Calu3 (cell line): ENCODE measurements around the gene NPL. TPM values are rescaled to one million over a fixed set of nuclear protein-coding genes. Genes with fewer than 3 reads are reported as not detected.

ENCODE experiments used
- BruUV-seq: library from RNA; stranded (reverse); fragments of 400-500 nt; replicated peaks from 2 replicates; lab custom pipeline; 2021; lab: Mats Ljungman, UMichigan
- CTCF ChIA-PET: fragments of 300-600 bp; sonication (Branson Sonifier 250); formaldehyde crosslinking; loops from one replicate; lab custom pipeline; 2022; ENCODE audit warnings: antibody characterized with exemption; lab: Charles Lee
- DNase-seq: peaks from one replicate; pipeline ENCODE4 v3.0.0; 2022
- H3K27ac Mint-ChIP-seq: one replicate; pipeline ENCODE4 v1.8.0; 2022; ENCODE audit warnings: mixed read lengths; ENCODE audit not compliant: unreplicated experiment
- H3K27me3 Mint-ChIP-seq: one replicate; pipeline ENCODE4 v1.8.0; 2022; ENCODE audit warnings: mixed read lengths; ENCODE audit not compliant: unreplicated experiment
- H3K36me3 Mint-ChIP-seq: one replicate; pipeline ENCODE4 v1.8.0; 2022; ENCODE audit warnings: mild to moderate bottlenecking, moderate library complexity, mixed read lengths; ENCODE audit not compliant: insufficient read depth, unreplicated experiment
- H3K4me1 Mint-ChIP-seq: one replicate; pipeline ENCODE4 v1.8.0; 2022; ENCODE audit warnings: mild to moderate bottlenecking, low read depth, mixed read lengths; ENCODE audit not compliant: unreplicated experiment
- H3K4me3 Mint-ChIP-seq: one replicate; pipeline ENCODE4 v1.8.0; 2022; ENCODE audit warnings: mild to moderate bottlenecking, low read depth, moderate library complexity, mixed read lengths; ENCODE audit not compliant: unreplicated experiment
- H3K9me3 Mint-ChIP-seq: one replicate; pipeline ENCODE4 v1.8.0; 2022; ENCODE audit warnings: low read depth, mixed read lengths; ENCODE audit not compliant: unreplicated experiment
- intact Hi-C: fragments of 100-400 bp; cut with micrococcal nuclease; formaldehyde crosslinking; loops from one replicate; pipeline ENCODE4 v1.10.0; 2022; ENCODE audit not compliant: unreplicated experiment
- total RNA-seq: library from RNA; stranded (reverse); gene quantifications from 2 replicates; pipeline ENCODE4 v1.2.3, GENCODE V29; 2022
- TF ChIP-seq, protein P1 (sequence below): fragments of 200-600 bp; IDR thresholded peaks from one replicate; pipeline ENCODE4 v1.8.0; 2022; ENCODE audit warnings: antibody characterized with exemption; ENCODE audit not compliant: unreplicated experiment

NPL gene
- total RNA-seq, 1 experiment from 2014 or later = 5.0 TPM

DNA sequence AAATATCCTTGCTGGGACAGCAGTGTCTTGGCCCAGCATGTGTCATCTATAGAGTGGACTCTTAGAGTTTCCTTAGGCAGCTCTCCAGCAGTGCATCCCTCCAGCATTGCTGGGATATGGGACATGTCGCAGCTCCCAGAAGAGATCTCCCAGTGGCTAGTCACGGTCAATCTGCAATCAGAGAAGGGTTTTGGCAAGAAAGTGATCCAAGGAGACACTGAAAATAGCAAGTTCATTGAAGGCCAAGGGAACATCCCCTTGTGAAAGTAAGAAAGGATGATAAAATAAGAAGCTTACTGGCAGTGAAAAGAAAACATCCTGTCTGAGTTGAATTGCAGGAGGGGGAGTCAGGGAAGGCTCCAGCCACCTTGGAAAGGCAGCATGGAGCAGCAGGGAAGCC lies 19.3 kb upstream of the NPL start:
- no peaks in the 10 kb centered on the region for H3K36me3 Mint-ChIP-seq
- no peak overlapping the region for H3K4me3 Mint-ChIP-seq
- H3K27ac Mint-ChIP-seq = no peak overlapping the region
- CTCF ChIA-PET = interaction anchor here (1.3 kb wide), 1 partner anchor 11 kb away, joined by 5 read pairs; no protein-coding TSS in a partner anchor
- no peaks in the 10 kb centered on the region for H3K4me1 Mint-ChIP-seq
- no peaks in the 10 kb centered on the region for H3K9me3 Mint-ChIP-seq
- peaks cover 59% of the 10 kb centered on the region for H3K27me3 Mint-ChIP-seq
- DNase-seq = no peak
- TF ChIP-seq, protein P1, sequence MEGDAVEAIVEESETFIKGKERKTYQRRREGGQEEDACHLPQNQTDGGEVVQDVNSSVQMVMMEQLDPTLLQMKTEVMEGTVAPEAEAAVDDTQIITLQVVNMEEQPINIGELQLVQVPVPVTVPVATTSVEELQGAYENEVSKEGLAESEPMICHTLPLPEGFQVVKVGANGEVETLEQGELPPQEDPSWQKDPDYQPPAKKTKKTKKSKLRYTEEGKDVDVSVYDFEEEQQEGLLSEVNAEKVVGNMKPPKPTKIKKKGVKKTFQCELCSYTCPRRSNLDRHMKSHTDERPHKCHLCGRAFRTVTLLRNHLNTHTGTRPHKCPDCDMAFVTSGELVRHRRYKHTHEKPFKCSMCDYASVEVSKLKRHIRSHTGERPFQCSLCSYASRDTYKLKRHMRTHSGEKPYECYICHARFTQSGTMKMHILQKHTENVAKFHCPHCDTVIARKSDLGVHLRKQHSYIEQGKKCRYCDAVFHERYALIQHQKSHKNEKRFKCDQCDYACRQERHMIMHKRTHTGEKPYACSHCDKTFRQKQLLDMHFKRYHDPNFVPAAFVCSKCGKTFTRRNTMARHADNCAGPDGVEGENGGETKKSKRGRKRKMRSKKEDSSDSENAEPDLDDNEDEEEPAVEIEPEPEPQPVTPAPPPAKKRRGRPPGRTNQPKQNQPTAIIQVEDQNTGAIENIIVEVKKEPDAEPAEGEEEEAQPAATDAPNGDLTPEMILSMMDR = no peak
- BruUV-seq = no TSS peak
- intact Hi-C loops = no loop called here

DNA sequence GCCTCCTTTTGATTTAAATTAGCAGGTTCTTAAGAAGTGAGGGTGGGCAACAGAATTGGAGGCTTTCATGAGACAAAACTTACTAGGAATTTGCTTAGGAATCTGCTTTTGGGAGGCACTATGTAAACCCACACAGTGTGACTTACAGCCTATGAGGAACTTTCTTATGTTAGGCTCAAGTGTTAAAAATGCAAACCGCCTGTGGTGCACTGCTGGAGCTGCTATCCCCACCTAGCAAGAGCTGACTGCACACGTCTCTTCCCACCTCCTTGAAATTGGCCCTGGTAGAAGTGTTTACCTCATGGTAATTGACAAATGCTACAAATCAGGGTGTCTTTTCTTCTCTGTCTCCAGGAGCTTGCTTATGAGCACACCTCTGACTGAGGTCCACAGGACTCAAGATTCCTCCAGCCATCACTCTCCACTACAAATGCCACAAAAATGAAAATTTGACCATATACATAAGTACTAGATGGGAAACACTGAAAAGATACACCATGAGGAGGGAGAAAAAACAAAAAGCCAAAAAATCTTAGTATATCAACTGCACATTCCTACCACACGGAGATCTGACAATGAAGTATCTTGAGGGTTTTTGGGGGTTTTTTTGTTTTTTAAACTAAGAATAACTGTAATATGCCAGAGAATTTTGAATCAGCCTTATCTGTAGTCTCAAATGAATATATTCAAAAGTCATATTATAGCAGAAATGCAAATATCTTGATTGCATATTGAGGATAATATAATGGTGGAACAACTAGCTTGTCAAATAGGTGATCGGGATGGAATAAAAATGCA lies 18.2 kb upstream of the NPL start:
- Mint-ChIP-seq H3K4me1 (no peaks in the 10 kb centered on the region), H3K27ac (no peak overlapping the region), H3K9me3 (no peaks in the 10 kb centered on the region), H3K27me3 (peaks cover 60% of the 10 kb centered on the region), H3K4me3 (no peak overlapping the region), H3K36me3 (no peaks in the 10 kb centered on the region)
- CTCF ChIA-PET = no interaction called here
- intact Hi-C loops = no loop called here
- DNase-seq = no peak
- TF ChIP-seq, protein P1 = no peak
- no TSS peak for BruUV-seq

DNA sequence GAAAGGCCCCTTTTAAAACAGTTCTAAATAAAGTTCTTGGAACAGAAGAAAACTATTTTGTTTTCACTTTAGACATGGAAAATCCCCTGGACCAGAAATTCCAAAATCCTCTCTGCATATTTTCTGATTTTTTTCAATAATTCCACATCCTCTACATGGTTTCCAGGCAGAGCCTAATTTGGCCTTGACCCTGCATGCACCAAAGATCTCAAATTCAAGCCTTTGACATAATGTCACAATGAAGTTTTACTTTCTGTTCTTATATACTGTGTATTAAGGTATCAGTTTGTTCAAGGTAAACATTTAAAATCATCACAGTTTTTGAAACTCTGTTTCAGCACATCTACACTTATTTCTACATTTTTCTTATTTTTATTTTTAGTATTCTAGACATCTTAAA lies 12.2 kb upstream of the NPL start:
- intact Hi-C loops = no loop called here
- Mint-ChIP-seq H3K9me3 (no peaks in the 10 kb centered on the region), H3K27me3 (peaks cover 29% of the 10 kb centered on the region), H3K4me1 (peaks cover 7% of the 10 kb centered on the region), H3K4me3 (no peak overlapping the region), H3K27ac (no peak overlapping the region), H3K36me3 (no peaks in the 10 kb centered on the region)
- DNase-seq = no peak
- TF ChIP-seq, protein P1 = no peak
- CTCF ChIA-PET = interaction anchor here (0.6 kb wide), 1 partner anchor 162 kb away, joined by 3 read pairs; no protein-coding TSS in a partner anchor
- BruUV-seq = no TSS peak

DNA sequence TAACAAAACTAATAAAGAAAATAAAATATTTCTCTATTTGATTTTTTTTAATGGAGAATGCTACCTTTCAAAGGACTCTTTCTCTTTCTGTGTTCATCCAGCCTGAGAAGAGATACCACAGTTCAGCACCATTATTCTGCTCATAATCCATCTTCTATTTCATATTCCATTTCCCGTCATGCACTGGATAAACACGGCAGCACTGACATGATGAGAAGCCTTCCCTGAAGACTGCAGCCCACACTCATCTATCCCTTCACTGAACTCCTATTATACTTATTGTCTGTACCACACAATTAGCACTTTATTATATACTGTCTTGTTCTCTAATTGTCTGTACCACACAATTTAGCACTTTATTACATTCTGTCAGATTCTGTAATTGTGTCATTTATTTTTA lies 10.7 kb upstream of the NPL start:
- Mint-ChIP-seq H3K27me3 (peaks cover 26% of the 10 kb centered on the region), H3K4me3 (no peak overlapping the region), H3K36me3 (no peaks in the 10 kb centered on the region), H3K27ac (no peak overlapping the region), H3K4me1 (peaks cover 10% of the 10 kb centered on the region), H3K9me3 (no peaks in the 10 kb centered on the region)
- CTCF ChIA-PET = no interaction called here
- no peak for DNase-seq
- intact Hi-C loops = no loop called here
- no TSS peak for BruUV-seq
- TF ChIP-seq, protein P1 = no peak
